ENCODE results near the gene PASK.

The PASK gene

DNA sequence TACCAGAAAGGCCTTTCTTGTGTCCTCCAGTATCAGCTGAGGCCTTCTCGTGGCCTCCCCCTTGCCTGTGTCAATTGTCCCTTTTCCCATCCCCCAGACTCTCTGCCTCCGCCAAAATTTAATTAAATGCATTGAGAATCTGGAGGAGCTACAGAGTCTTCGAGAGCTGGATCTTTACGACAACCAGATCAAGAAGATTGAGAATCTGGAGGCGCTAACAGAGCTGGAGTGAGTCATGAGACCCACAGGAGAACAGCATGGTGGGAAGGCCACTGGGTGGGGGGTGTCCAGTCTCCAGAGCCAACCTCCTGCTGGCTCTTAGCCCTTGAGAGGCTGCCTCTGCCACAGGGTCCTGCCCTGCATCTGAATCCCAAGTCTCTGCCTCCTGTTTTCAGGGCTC is 9.8 kb upstream of the PASK start:
- Mint-ChIP-seq H3K36me3 (no peaks in the 10 kb centered on the region), H3K4me3 (no peak overlapping the region), H3K27ac (peak overlapping the region; percentile 22), H3K4me1 (ENCODE audit: low read depth) (peaks cover 9% of the 10 kb centered on the region), H3K9me3 (ENCODE audit: low read depth) (no peaks in the 10 kb centered on the region), H3K27me3 (no peaks in the 10 kb centered on the region)

DNA sequence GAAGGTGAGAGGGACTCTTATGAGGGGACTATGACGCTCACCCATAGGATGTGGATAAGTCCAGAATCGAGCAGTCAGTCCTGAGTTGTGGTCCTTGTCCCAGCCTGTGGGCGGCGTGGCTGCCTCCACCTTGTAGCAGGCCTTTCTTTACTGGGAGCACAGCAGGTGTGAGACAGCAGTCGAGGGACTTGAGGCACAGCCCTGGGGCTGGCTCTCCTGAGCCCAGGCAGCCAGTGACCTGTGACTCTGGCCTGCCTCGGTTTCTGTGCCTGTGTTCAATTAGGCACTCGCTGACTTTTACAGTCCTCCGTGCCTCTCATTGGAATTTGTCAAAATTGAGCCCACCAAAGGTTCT is 9.3 kb upstream of the PASK start:
- no peaks in the 10 kb centered on the region for H3K36me3 Mint-ChIP-seq
- H3K9me3 Mint-ChIP-seq (ENCODE audit: low read depth), result no peaks in the 10 kb centered on the region
- H3K27ac Mint-ChIP-seq, result no peak overlapping the region
- H3K4me3 Mint-ChIP-seq, result no peak overlapping the region
- H3K4me1 Mint-ChIP-seq (ENCODE audit: low read depth), result peaks cover 9% of the 10 kb centered on the region
- H3K27me3 Mint-ChIP-seq, result no peaks in the 10 kb centered on the region

DNA sequence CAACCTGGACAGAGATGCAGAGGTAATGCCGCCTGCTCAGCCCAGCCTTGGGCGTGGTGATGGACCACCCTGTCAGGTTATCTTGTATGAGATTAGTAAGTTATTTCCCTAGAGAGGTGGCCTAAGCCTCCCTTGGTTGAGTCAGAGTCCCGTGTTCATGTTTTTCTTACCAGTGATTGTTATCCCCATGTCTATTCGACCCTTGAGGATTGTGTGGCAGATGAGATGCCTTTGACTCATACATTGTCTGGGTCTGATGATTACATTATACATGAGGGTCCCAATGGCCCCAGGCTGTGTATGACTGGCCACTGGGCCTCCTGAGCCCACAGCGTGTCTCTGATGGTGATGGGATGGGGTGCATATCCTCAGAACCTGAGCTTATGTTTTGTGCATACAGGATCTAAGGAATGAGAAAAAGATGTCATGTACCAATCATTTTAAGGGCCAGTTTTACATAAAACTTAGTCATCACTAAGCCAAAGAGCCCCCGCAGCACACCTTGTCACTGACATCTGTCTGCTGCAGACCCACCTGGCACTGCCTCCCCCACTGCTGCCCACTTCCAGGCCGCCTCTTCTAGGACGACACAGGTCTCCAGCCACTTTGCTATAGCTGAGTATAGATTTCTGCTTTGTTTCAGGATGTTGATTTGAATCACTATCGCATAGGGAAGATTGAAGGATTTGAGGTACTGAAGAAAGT is 8.7 kb upstream of the PASK start:
- H3K27ac Mint-ChIP-seq, result no peak overlapping the region
- no peaks in the 10 kb centered on the region for H3K27me3 Mint-ChIP-seq
- H3K9me3 Mint-ChIP-seq (ENCODE audit: low read depth), result no peaks in the 10 kb centered on the region
- H3K4me1 Mint-ChIP-seq (ENCODE audit: low read depth), result peaks cover 14% of the 10 kb centered on the region
- no peaks in the 10 kb centered on the region for H3K36me3 Mint-ChIP-seq
- H3K4me3 Mint-ChIP-seq, result no peak overlapping the region

DNA sequence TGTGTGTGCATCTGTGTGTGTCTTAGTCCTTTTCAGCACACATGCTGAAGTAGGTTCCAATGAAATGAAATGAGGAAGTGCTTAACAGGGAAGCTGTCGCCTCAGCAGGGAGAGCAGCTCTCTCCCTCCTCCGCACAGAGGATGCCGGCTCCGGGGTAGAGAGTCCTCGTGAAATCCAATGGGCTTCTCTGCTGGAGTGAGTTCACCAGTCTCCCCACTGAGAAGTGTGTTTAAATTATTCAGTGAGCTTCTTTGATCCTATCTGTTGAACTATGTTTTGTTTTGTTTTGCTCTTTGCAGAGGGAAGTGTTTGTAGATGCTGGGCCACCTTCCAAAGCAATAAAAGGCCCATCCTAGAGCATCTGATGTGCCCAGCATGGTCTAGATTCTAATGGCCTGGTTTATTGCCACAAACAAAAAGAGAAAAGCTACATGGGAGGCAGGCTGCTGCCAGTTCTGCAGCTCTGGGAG is 7.7 kb upstream of the PASK start:
- Mint-ChIP-seq H3K27me3 (no peaks in the 10 kb centered on the region), H3K4me1 (ENCODE audit: low read depth) (peaks cover 19% of the 10 kb centered on the region), H3K27ac (no peak overlapping the region), H3K9me3 (ENCODE audit: low read depth) (no peaks in the 10 kb centered on the region), H3K4me3 (no peak overlapping the region), H3K36me3 (no peaks in the 10 kb centered on the region)

DNA sequence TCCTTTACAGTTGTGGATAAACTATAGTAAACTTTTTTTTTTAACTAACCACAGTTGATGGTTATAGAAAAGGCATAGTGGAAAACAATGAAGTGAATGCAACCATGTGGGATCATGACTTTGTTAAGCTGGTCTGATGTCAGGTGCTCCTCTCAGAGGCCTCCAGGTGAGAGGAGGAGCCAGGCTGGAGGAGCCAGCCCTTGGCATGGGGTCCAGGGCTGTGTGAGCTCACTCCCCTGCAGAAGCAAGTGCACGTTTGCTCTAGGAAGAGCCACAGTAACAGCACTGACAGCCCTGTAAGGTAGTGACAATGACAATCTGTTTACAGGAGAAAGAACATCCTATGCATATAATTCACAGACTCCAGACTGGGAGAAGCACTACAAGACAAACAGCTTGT is 6.7 kb upstream of the PASK start:
- no peak overlapping the region for H3K27ac Mint-ChIP-seq

DNA sequence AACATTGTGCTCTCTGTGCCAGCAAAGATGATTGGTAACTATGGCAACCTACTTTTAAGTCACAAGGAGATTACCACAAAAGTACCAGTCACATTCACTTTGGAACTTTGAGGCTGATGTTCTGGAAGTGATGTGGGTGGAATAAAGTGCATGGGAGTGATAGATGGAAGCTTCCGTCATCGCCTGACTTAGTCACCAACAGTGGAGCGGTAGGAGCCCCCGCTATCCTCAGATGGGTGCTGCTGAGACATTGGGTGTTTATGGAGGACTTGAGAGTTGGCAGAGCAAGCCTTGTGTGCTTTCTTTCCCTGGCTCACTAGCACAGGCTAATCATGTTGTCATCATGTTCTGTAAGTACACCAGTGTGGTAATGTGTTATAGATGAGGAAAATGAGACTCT is 5.6 kb upstream of the PASK start:
- no peak overlapping the region for H3K27ac Mint-ChIP-seq
- H3K4me1 Mint-ChIP-seq (ENCODE audit: low read depth), result peaks cover 33% of the 10 kb centered on the region
- no peak overlapping the region for H3K4me3 Mint-ChIP-seq
- no peaks in the 10 kb centered on the region for H3K27me3 Mint-ChIP-seq
- no peaks in the 10 kb centered on the region for H3K36me3 Mint-ChIP-seq
- no peaks in the 10 kb centered on the region for H3K9me3 Mint-ChIP-seq (ENCODE audit: low read depth)

More for the DNA sequence above, 6.7 kb upstream of the PASK start:
- H3K9me3 Mint-ChIP-seq (ENCODE audit: low read depth), result no peaks in the 10 kb centered on the region
- no peak overlapping the region for H3K4me3 Mint-ChIP-seq
- no peaks in the 10 kb centered on the region for H3K27me3 Mint-ChIP-seq
- no peaks in the 10 kb centered on the region for H3K36me3 Mint-ChIP-seq
- peaks cover 29% of the 10 kb centered on the region for H3K4me1 Mint-ChIP-seq (ENCODE audit: low read depth)

DNA sequence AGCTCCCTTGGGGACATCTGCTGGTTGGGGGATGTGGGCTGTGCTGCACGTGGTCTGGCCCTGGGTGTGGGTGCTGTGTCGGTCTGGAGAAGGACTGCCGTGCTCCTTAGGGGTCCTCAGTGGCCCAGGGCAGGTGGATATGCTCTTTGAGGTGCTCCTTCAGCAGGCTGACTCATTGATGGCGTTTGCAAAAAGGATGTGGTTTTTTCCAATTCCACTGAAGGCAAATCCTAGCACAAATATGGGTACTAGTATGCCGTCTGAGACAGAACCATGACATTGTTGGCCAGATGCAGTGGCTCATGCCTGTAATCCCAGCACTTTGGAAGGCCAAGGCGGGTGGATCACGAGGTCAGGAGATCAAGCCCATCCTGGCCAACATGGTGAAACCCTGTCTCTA is 4.3 kb upstream of the PASK start:
- H3K4me1 Mint-ChIP-seq (ENCODE audit: low read depth), result peaks cover 34% of the 10 kb centered on the region
- H3K36me3 Mint-ChIP-seq, result no peaks in the 10 kb centered on the region
- no peak overlapping the region for H3K27ac Mint-ChIP-seq
- H3K27me3 Mint-ChIP-seq, result no peaks in the 10 kb centered on the region
- H3K4me3 Mint-ChIP-seq, result no peak overlapping the region
- H3K9me3 Mint-ChIP-seq (ENCODE audit: low read depth), result no peaks in the 10 kb centered on the region

DNA sequence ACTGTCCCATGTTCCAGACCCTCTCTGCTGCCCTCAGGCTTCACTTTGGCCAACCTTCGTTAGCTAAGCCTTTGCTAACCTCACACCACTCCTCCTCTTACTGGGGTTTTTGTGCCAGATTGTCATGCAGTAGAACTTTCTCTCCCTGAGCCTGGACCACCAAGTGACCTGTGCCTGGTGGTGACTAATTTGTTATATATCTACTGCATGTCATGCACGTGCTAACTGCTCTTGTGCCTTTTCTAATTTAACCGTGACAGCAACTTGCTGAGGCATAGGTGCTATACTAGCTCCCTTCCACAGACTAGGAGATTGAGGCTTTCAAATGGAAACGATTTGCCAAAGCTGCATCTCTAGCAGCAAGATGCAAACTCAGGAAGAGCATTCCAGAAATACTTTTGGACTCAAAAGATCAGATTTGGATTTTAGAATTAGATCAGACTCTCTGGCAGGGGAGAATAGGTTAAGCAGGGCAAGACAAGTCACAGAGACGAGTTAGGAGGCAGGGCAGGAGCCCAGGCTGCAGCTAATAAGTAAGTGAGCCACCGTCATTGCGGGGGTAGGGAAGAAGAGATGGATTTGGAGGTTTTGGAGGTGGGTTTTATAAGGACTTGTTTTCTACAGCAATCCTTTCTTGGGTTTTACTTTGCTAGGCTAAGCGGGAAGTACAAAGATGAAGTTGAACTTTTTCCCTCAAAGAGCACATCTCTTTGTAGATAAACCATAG is 2.8 kb upstream of the PASK start:
- Mint-ChIP-seq H3K4me3 (peak overlapping the region; percentile 94), H3K27ac (peak overlapping the region; percentile 68), H3K9me3 (ENCODE audit: low read depth) (no peaks in the 10 kb centered on the region), H3K27me3 (no peaks in the 10 kb centered on the region), H3K4me1 (ENCODE audit: low read depth) (peaks cover 44% of the 10 kb centered on the region), H3K36me3 (no peaks in the 10 kb centered on the region)

DNA sequence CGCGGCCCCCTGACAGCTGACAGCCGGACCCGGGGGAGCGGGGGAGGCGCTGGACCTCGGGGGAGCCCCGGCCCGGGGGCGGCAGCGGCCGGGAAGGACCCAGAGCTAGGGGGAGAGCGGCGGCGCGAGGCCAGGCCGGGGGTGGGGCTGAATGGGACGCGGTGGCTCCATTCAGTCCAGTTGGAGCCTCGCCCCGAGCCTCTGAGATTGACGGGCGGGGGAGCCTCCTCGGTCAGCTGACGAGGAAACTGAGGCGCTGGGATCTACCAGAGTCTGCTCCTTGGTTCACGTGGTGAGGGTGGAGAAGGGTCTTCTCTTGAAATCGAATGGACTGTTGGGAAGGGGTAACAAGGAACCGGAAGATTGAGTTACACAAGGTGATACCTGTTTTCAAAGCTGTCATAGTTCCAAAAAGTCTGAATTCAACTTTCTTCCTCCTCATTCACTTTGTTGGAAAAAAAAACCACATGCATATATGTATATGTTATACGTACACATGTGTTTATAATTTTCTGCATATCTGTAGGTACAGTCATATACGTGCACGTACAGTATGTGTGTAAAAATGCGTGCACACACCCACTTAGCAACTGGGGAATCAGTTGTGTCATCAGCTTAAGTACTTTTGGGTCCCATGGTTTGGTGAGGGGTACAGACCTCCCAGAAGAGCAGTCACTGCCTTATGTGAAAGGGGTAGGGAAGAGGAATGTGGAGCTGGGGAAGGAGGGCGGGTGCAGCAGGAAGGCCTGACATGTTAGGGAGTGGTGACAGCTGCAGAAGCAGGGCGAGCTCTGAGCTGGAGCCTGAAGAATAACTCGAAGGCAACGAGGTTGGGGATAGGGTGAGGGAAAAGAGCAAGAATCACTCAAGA is 1.6 kb upstream of the PASK start:
- peak overlapping the region; percentile 94 for H3K4me3 Mint-ChIP-seq
- no peaks in the 10 kb centered on the region for H3K9me3 Mint-ChIP-seq (ENCODE audit: low read depth)
- peak overlapping the region; percentile 97 for H3K27ac Mint-ChIP-seq
- peaks cover 46% of the 10 kb centered on the region for H3K4me1 Mint-ChIP-seq (ENCODE audit: low read depth)
- no peaks in the 10 kb centered on the region for H3K36me3 Mint-ChIP-seq
- H3K27me3 Mint-ChIP-seq, result no peaks in the 10 kb centered on the region

DNA sequence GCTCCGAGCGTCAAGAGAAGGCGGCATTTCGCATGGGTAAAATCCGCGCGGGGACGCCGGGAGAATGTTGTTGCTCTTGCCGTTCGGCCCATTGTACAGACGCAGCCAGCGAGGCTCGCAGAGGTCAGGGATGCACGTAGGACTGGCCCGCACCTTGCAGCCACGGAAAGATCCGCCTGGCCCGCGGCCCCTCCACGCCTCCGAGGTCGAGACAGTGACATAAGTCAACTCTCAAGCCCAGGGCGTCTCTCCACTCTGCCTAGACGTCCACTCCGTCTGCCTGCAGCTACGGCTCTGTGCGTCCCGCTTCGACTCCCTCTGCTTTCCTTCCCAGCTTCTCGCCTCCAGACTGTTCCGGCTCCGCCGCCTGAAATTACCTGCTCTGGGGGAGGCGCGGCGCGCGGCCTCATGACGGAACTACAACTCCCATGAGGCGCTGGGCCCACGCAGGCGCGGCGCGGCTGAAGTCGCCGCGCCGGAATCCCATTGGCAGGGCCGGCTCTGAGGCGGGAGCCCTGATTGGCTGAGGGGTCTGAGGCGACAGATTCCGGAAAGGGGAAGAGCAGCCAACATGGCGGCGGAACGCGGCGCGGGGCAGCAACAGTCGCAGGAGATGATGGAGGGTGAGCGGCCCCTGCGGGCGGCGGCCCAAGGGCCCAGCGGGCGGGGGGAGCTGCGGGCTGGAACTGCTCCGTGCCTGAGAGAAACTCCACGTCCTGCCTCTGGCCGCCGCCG is 820 bp upstream of the PASK start, which contains the start of gene PPP1R7:
PPP1R7 (plus strand) TSS at position 543 of the 735 bp plus-strand sequence; CDS start at position 572, 29 bp downstream.
- no peaks in the 10 kb centered on the region for H3K36me3 Mint-ChIP-seq

DNA sequence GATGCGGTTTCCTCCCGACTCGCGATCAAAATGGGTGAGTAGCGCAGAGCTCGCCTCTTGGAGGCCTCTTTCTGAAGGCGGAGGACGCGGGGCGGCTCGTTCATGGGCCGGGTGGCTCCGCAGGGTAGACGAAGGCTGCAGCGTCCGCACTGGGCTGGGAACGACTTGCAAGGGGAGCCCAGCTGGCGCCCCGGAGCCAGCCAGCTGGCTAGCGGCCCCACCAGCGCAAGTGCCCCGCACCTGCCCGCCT is 328 bp upstream of the PASK start:
- peak overlapping the region; percentile 94 for H3K4me3 Mint-ChIP-seq
- no peaks in the 10 kb centered on the region for H3K36me3 Mint-ChIP-seq
- H3K27ac Mint-ChIP-seq, result peak overlapping the region; percentile 78
- H3K9me3 Mint-ChIP-seq (ENCODE audit: low read depth), result no peaks in the 10 kb centered on the region
- H3K4me1 Mint-ChIP-seq (ENCODE audit: low read depth), result peaks cover 41% of the 10 kb centered on the region
- H3K27me3 Mint-ChIP-seq, result no peaks in the 10 kb centered on the region

More for the DNA sequence above, 820 bp upstream of the PASK start, which contains the start of gene PPP1R7:
- Mint-ChIP-seq H3K9me3 (ENCODE audit: low read depth) (no peaks in the 10 kb centered on the region), H3K27me3 (no peaks in the 10 kb centered on the region), H3K4me1 (ENCODE audit: low read depth) (peaks cover 46% of the 10 kb centered on the region), H3K4me3 (peak within 1 kb of the TSS; percentile 94), H3K27ac (peak within 1 kb of the TSS; percentile 97)

DNA sequence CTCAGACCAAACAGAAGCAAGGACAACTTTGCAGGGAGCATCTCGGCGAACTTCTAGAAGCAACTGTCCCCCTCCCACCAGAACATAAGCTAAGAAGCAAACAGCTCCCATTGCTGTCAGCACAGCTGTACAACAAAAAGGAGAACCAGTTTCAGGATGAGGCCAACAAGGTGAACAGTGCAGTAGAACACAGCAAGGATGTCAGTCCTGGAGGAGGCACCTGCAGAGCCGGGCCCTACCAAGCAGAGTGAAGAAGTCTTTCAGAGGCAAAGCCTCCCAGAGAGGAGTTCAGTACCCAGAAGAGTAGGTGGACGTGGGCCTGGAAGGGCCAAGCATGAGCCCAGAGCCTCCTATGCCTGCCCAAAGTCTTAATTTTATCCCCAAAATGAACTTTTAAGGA is 1.0 kb downstream of the PASK start:
- no peaks in the 10 kb centered on the region for H3K36me3 Mint-ChIP-seq
- no peaks in the 10 kb centered on the region for H3K9me3 Mint-ChIP-seq (ENCODE audit: low read depth)
- H3K27ac Mint-ChIP-seq, result peak overlapping the region; percentile 69
- H3K4me3 Mint-ChIP-seq, result peak overlapping the region; percentile 96
- H3K4me1 Mint-ChIP-seq (ENCODE audit: low read depth), result peaks cover 37% of the 10 kb centered on the region
- no peaks in the 10 kb centered on the region for H3K27me3 Mint-ChIP-seq

DNA sequence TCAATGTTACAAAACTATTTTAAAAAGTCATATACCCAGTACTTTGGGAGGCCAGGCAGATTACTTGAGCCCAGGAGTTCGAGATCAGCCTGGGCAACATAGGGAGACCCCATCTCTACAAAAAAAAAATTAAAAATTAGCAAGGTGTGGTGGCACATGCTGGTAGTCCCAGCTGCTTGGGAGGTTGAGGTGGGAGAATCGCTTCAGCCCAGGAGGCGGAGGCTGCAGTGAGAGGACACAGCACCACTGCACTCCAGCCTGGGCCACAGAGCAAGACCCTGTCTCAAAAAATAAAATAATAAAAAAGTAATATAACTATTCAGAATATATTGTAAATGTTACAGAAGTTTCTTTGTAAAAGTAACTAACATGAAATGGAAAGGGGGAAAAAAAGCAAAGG is 1.9 kb downstream of the PASK start:
- H3K9me3 Mint-ChIP-seq (ENCODE audit: low read depth), result no peaks in the 10 kb centered on the region
- peaks cover 34% of the 10 kb centered on the region for H3K4me1 Mint-ChIP-seq (ENCODE audit: low read depth)

DNA sequence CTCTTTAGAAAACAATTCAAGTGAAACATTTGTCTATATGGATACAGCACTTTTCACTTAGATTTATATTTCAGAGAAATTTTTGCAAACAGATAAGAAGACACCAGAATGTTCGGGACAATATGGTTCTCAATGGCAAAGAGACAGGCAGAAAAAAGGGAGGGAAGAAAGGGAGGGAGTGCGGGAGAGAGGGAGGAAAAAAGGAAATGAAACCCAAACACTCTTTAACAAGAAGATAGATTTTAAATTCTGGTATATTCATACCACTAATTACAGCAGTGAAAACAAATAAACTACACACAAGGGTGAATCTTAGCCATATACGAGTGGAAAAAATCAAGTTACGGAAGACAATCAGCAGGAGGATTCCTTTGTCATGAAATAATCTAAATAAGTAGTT is 3.0 kb downstream of the PASK start:
- Mint-ChIP-seq H3K9me3 (ENCODE audit: low read depth) (no peaks in the 10 kb centered on the region), H3K36me3 (peaks cover 3% of the 10 kb centered on the region), H3K27ac (no peak overlapping the region), H3K4me3 (no peak overlapping the region), H3K27me3 (no peaks in the 10 kb centered on the region), H3K4me1 (ENCODE audit: low read depth) (peaks cover 24% of the 10 kb centered on the region)

More for the DNA sequence above, 1.9 kb downstream of the PASK start:
- no peaks in the 10 kb centered on the region for H3K36me3 Mint-ChIP-seq
- H3K27me3 Mint-ChIP-seq, result no peaks in the 10 kb centered on the region
- H3K4me3 Mint-ChIP-seq, result peak overlapping the region; percentile 96
- H3K27ac Mint-ChIP-seq, result no peak overlapping the region

All from activated naive CD8-positive, alpha-beta T cell (primary cell).